GM23338 (cell line): Measurements from ENCODE around the gene EHD3. TPM values are rescaled to one million over a fixed set of nuclear protein-coding genes. Genes with fewer than 3 reads are reported as not detected.

Experiments
- ATAC-seq: fragments of 200-7000 bp; cut with Tn5 transposase; 3 replicates; pipeline ENCODE4 v1.9.1; 2020
- DNase-seq: peaks from one replicate; pipeline ENCODE4 v3.0.0-alpha.2; 2015; ENCODE audit warnings: low spot score
- H2AFZ ChIP-seq: fragments of 200-600 bp; sonication (generic); 2 replicates; pipeline ENCODE4 v1.8.0; 2016; ENCODE audit warnings: antibody characterized with exemption, mild to moderate bottlenecking, moderate library complexity
- H3F3A ChIP-seq: fragments of 200-600 bp; sonication (generic); replicated peaks from 2 replicates; pipeline ENCODE4 v1.8.0; 2017; ENCODE audit warnings: antibody characterized with exemption, mixed run types, low read depth
- H3K27ac ChIP-seq: fragments of 200-600 bp; sonication (generic); 2 replicates; pipeline ENCODE4 v1.6.1; 2016; ENCODE audit warnings: low read depth
- H3K27me3 ChIP-seq: fragments of 200-600 bp; sonication (generic); 2 replicates; pipeline ENCODE4 v1.8.0; 2016; ENCODE audit warnings: mild to moderate bottlenecking, mixed run types, moderate library complexity; ENCODE audit not compliant: insufficient read depth
- H3K36me3 ChIP-seq: fragments of 200-600 bp; sonication (generic); 2 replicates; pipeline ENCODE4 v1.8.0; 2016; ENCODE audit warnings: mild to moderate bottlenecking; ENCODE audit not compliant: insufficient read depth
- H3K4me1 ChIP-seq: fragments of 200-600 bp; sonication (generic); 2 replicates; pipeline ENCODE4 v1.8.0; 2016; ENCODE audit warnings: mild to moderate bottlenecking, moderate library complexity; ENCODE audit not compliant: insufficient read depth
- H3K4me2 ChIP-seq: fragments of 200-600 bp; sonication (generic); 2 replicates; pipeline ENCODE4 v1.7.1; 2017; ENCODE audit warnings: mixed run types
- H3K4me3 ChIP-seq: fragments of 200-600 bp; sonication (generic); 2 replicates; pipeline ENCODE4 v1.6.1; 2016; ENCODE audit warnings: mixed run types
- H3K79me2 ChIP-seq: fragments of 200-600 bp; sonication (generic); replicated peaks from 2 replicates; pipeline ENCODE4 v1.8.0; 2017; ENCODE audit warnings: mild to moderate bottlenecking; ENCODE audit not compliant: insufficient read depth
- H3K9me2 ChIP-seq: fragments of 200-600 bp; sonication (generic); 2 replicates; pipeline ENCODE4 v1.8.0; 2017; ENCODE audit not compliant: insufficient read depth
- H4K20me1 ChIP-seq: fragments of 200-600 bp; sonication (generic); replicated peaks from 2 replicates; pipeline ENCODE4 v1.8.0; 2017; ENCODE audit warnings: mild to moderate bottlenecking; ENCODE audit not compliant: insufficient read depth
- H3K27ac Mint-ChIP-seq: 2 replicates; pipeline ENCODE4 v1.8.0; 2020; ENCODE audit warnings: inconsistent platforms, mild to moderate bottlenecking, moderate library complexity, mixed read lengths
- H3K27me3 Mint-ChIP-seq: 3 replicates; pipeline ENCODE4 v1.8.0; 2022; ENCODE audit warnings: low read depth, mild to moderate bottlenecking, moderate library complexity, mixed read lengths, inconsistent platforms; ENCODE audit not compliant: insufficient read depth, poor library complexity
- H3K36me3 Mint-ChIP-seq: 3 replicates; pipeline ENCODE4 v1.8.0; 2021; ENCODE audit warnings: low read depth, mild to moderate bottlenecking, inconsistent platforms, moderate library complexity, mixed read lengths
- H3K4me1 Mint-ChIP-seq: 3 replicates; pipeline ENCODE4 v1.8.0; 2020; ENCODE audit warnings: mild to moderate bottlenecking, inconsistent platforms, mixed read lengths
- H3K4me3 Mint-ChIP-seq: 3 replicates; pipeline ENCODE4 v1.8.0; 2021; ENCODE audit warnings: moderate library complexity, mild to moderate bottlenecking, inconsistent platforms, mixed read lengths
- H3K9me3 Mint-ChIP-seq: 3 replicates; pipeline ENCODE4 v1.8.0; 2020; ENCODE audit warnings: moderate library complexity, mild to moderate bottlenecking, inconsistent platforms, mixed read lengths
- CREB1 ChIP-seq: fragments of 250-450 bp; sonication (Bioruptor Pico); IDR thresholded peaks from 2 replicates; pipeline ENCODE4 v1.5.0; 2020; ENCODE audit warnings: low read depth, mild to moderate bottlenecking, moderate library complexity
- CTCF ChIP-seq, 2 experiments: fragments of 200-600 bp in 1 of 2; sonication (generic) in 1 of 2; conservative IDR thresholded peaks; 2 replicates each; pipeline versions ENCODE4 v1.5.1 to v1.6.1; 2016 to 2017; ENCODE audit warnings: antibody characterized with exemption in 2 of 2, low read depth in 2 of 2, mild to moderate bottlenecking in 2 of 2, moderate library complexity in 1 of 2
- JUNB ChIP-seq: IDR thresholded peaks from one replicate; pipeline ENCODE4 v1.6.1; 2016; ENCODE audit warnings: antibody characterized with exemption; ENCODE audit not compliant: unreplicated experiment
- NANOG ChIP-seq: IDR thresholded peaks from 2 replicates; pipeline ENCODE4 v1.6.1; 2016; ENCODE audit warnings: antibody characterized with exemption, borderline replicate concordance
- ZNF114 ChIP-seq: fragments of 250-450 bp; sonication (Bioruptor Pico); IDR thresholded peaks from 2 replicates; pipeline ENCODE4 v1.5.0; 2020; ENCODE audit warnings: mild to moderate bottlenecking, moderate library complexity
- ZNF331 ChIP-seq: fragments of 250-450 bp; sonication (Bioruptor Pico); IDR thresholded peaks from 2 replicates; pipeline ENCODE4 v1.5.0; 2020; ENCODE audit warnings: low read depth, mild to moderate bottlenecking, moderate library complexity
- ZNF462 ChIP-seq: fragments of 250-450 bp; sonication (Bioruptor Pico); IDR thresholded peaks from 2 replicates; pipeline ENCODE4 v1.5.0; 2020; ENCODE audit warnings: mild to moderate bottlenecking, moderate library complexity
- polyA plus RNA-seq: library from polyadenylated mRNA; unstranded; fragments of >200 nt; fragmentation: Nextera tagmentation; extraction: Ambion mirVana; gene quantifications from 2 replicates; pipeline ENCODE4 v1.2.1, GENCODE V29; 2016
- total RNA-seq: library from RNA; depleted of rRNA; stranded (reverse); fragments of >200 nt; shearing (Covaris generic); gene quantifications from 2 replicates; pipeline ENCODE4 v1.2.3, GENCODE V29; 2014

Gene EHD3
- total and polyA plus RNA-seq, 2 experiments from 2014 or later, result 3.3 to 12.6 TPM

- Histone ChIP-seq H3K4me2 (no peak overlapping the region), H2AFZ (no peak overlapping the region), H3K9me2 (no peaks in the 10 kb centered on the region), H4K20me1 (no peaks in the 10 kb centered on the region), H3K27me3 (no peaks in the 10 kb centered on the region), H3K79me2 (no peaks in the 10 kb centered on the region), H3K27ac (no peak overlapping the region), H3K4me3 (no peak overlapping the region), H3K36me3 (no peaks in the 10 kb centered on the region), H3F3A (no peaks in the 10 kb centered on the region), H3K4me1 (no peaks in the 10 kb centered on the region)
- no peaks in the 10 kb centered on the region for H3K4me1 Mint-ChIP-seq
- ATAC-seq (no peak), DNase-seq (no peak)
- H3K9me3 Mint-ChIP-seq, result peaks cover 8% of the 10 kb centered on the region; the same call in 1 of the 3 replicates
- H3K36me3 Mint-ChIP-seq, result peaks cover 5% of the 10 kb centered on the region; the same call in 2 of the 3 replicates
- H3K27ac Mint-ChIP-seq, result no peak overlapping the region
- peaks cover 6% of the 10 kb centered on the region for H3K27me3 Mint-ChIP-seq
- no peak for TF ChIP-seq NANOG
- TF ChIP-seq ZNF331, result no peak
- no peak overlapping the region for H3K4me3 Mint-ChIP-seq
These were observed 78.9 kb downstream of the EHD3 start for GRCh38 chr2:31312898-31313297.

- peaks cover 6% of the 10 kb centered on the region; the same call in 1 of the 3 replicates for H3K9me3 Mint-ChIP-seq
- H3K4me3 Mint-ChIP-seq, result no peak overlapping the region
- Histone ChIP-seq H4K20me1 (no peaks in the 10 kb centered on the region), H3K4me2 (no peak overlapping the region), H3K4me3 (no peak overlapping the region), H3K9me2 (no peaks in the 10 kb centered on the region), H2AFZ (no peak overlapping the region), H3K27me3 (no peaks in the 10 kb centered on the region), H3K36me3 (no peaks in the 10 kb centered on the region), H3K79me2 (no peaks in the 10 kb centered on the region), H3K4me1 (no peaks in the 10 kb centered on the region), H3F3A (no peaks in the 10 kb centered on the region), H3K27ac (no peak overlapping the region)
- no peak for TF ChIP-seq CTCF (conservative IDR thresholded peaks at IDR 0.05; ENCODE audit: low read depth in 2 of 2)
- TF ChIP-seq CREB1 (CRISPR knock-in tag), result no peak
- no peak for TF ChIP-seq ZNF114 (CRISPR knock-in tag)
- TF ChIP-seq ZNF462, result no peak
- no peak for TF ChIP-seq ZNF331
- no peak for TF ChIP-seq JUNB
- DNase-seq, result no peak
- peaks cover 6% of the 10 kb centered on the region for H3K27me3 Mint-ChIP-seq
- H3K27ac Mint-ChIP-seq, result no peak overlapping the region
- peaks cover 5% of the 10 kb centered on the region; the same call in 2 of the 3 replicates for H3K36me3 Mint-ChIP-seq
- peaks cover 14% of the 10 kb centered on the region; the same call in 2 of the 3 replicates for H3K4me1 Mint-ChIP-seq
- no peak for ATAC-seq
These were observed 80.8 kb downstream of the EHD3 start for GRCh38 chr2:31314761-31315160.
